ENCODE data around the gene CT45A3. TPM values are rescaled to one million over a fixed set of nuclear protein-coding genes. Genes with fewer than 3 reads are reported as not detected.
"Not testable (repeated sequence)": the region's sequence is repeated elsewhere in the genome, so short reads cannot be mapped to it uniquely, and the experiment has no call there.

CT45A3 gene
- not detected for total RNA-seq

- H3K4me3 Mint-ChIP-seq; CTCF ChIA-PET; H3K27ac Mint-ChIP-seq; H3K27me3 Mint-ChIP-seq; H3K9me3 Mint-ChIP-seq (ENCODE audit: low read depth); ATAC-seq; H3K4me1 Mint-ChIP-seq; DNase-seq; H3K36me3 Mint-ChIP-seq: not testable (repeated sequence)
These were observed at the start of gene CT45A3 for GRCh38 chrX:135768091-135768490. TSS of gene CT45A3 (minus strand) at chrX:135768191. CDS start at chrX:135764444, 3,747 bp downstream.

- H3K4me3 Mint-ChIP-seq; CTCF ChIA-PET; DNase-seq; H3K9me3 Mint-ChIP-seq (ENCODE audit: low read depth); H3K27me3 Mint-ChIP-seq; H3K4me1 Mint-ChIP-seq; ATAC-seq; H3K36me3 Mint-ChIP-seq; H3K27ac Mint-ChIP-seq: not testable (repeated sequence)
These were observed 34.7 kb upstream of the CT45A3 start, which contains the start of gene CT45A6 for GRCh38 chrX:135802687-135803086. TSS of gene CT45A6 (minus strand) at chrX:135802787. CDS start at chrX:135798993, 3,794 bp downstream.

GRCh38 chrX:135785403-135785802 is 17.4 kb upstream of the CT45A3 start, which contains the start of gene CT45A5:
TSS of gene CT45A5 (minus strand) at chrX:135785503. CDS start at chrX:135781729, 3,774 bp downstream.
- H3K27ac Mint-ChIP-seq; DNase-seq; H3K9me3 Mint-ChIP-seq (ENCODE audit: low read depth); H3K36me3 Mint-ChIP-seq; H3K27me3 Mint-ChIP-seq; H3K4me3 Mint-ChIP-seq; CTCF ChIA-PET; ATAC-seq; H3K4me1 Mint-ChIP-seq: not testable (repeated sequence)

- H3K9me3 Mint-ChIP-seq (ENCODE audit: low read depth); H3K36me3 Mint-ChIP-seq; H3K27ac Mint-ChIP-seq; H3K4me1 Mint-ChIP-seq; CTCF ChIA-PET; H3K27me3 Mint-ChIP-seq; H3K4me3 Mint-ChIP-seq; DNase-seq; ATAC-seq: not testable (repeated sequence)
These were observed 23.3 kb downstream of the CT45A3 start for GRCh38 chrX:135744739-135745138.

GRCh38 chrX:135741192-135741715 is 26.7 kb downstream of the CT45A3 start:
- H3K27me3 Mint-ChIP-seq = no peaks in the 10 kb centered on the region
- CTCF ChIA-PET = interaction anchor here (1.0 kb wide), 1 partner anchor 190 kb away, joined by 6 read pairs; no protein-coding TSS in a partner anchor
- H3K9me3 Mint-ChIP-seq (ENCODE audit: low read depth) = no peaks in the 10 kb centered on the region
- H3K27ac Mint-ChIP-seq = no peak overlapping the region
- ATAC-seq = no peak
- H3K36me3 Mint-ChIP-seq = no peaks in the 10 kb centered on the region
- DNase-seq = no peak
- H3K4me1 Mint-ChIP-seq = no peaks in the 10 kb centered on the region
- H3K4me3 Mint-ChIP-seq = no peak overlapping the region

- Mint-ChIP-seq H3K4me1 (no peaks in the 10 kb centered on the region), H3K27ac (no peak overlapping the region), H3K4me3 (no peak overlapping the region), H3K36me3 (no peaks in the 10 kb centered on the region), H3K27me3 (no peaks in the 10 kb centered on the region), H3K9me3 (ENCODE audit: low read depth) (no peaks in the 10 kb centered on the region)
- DNase-seq (peak; percentile 60), ATAC-seq (peak; percentile 80)
- CTCF ChIA-PET = interaction anchor here (1.0 kb wide), 1 partner anchor 191 kb away, joined by 6 read pairs; no protein-coding TSS in a partner anchor
These were observed 27.3 kb downstream of the CT45A3 start for GRCh38 chrX:135740681-135741149.

GRCh38 chrX:135737366-135738071 is 30.5 kb downstream of the CT45A3 start:
- CTCF ChIA-PET = no interaction called here
- no peak for DNase-seq
- H3K4me1 Mint-ChIP-seq = no peaks in the 10 kb centered on the region
- H3K9me3 Mint-ChIP-seq (ENCODE audit: low read depth) = no peaks in the 10 kb centered on the region
- no peaks in the 10 kb centered on the region for H3K36me3 Mint-ChIP-seq
- no peak overlapping the region for H3K27ac Mint-ChIP-seq
- ATAC-seq = no peak
- H3K4me3 Mint-ChIP-seq = no peak overlapping the region
- no peaks in the 10 kb centered on the region for H3K27me3 Mint-ChIP-seq

- not testable (repeated sequence) for H3K27ac Mint-ChIP-seq; H3K9me3 Mint-ChIP-seq (ENCODE audit: low read depth)
These were observed 33.3 kb downstream of the CT45A3 start for GRCh38 chrX:135734666-135735065.

GRCh38 chrX:135713795-135714194 is 54.2 kb downstream of the CT45A3 start:
- CTCF ChIA-PET = no interaction called here
- no peak overlapping the region for H3K27ac Mint-ChIP-seq
- no peaks in the 10 kb centered on the region for H3K27me3 Mint-ChIP-seq
- DNase-seq = no peak
- no peaks in the 10 kb centered on the region for H3K4me1 Mint-ChIP-seq
- H3K4me3 Mint-ChIP-seq = no peak overlapping the region
- no peak for ATAC-seq
- no peaks in the 10 kb centered on the region for H3K36me3 Mint-ChIP-seq
- no peaks in the 10 kb centered on the region for H3K9me3 Mint-ChIP-seq (ENCODE audit: low read depth)

More at GRCh38 chrX:135734666-135735065, 33.3 kb downstream of the CT45A3 start:
- H3K4me1 Mint-ChIP-seq, H3K27me3 Mint-ChIP-seq, CTCF ChIA-PET, ATAC-seq, DNase-seq, H3K36me3 Mint-ChIP-seq, H3K4me3 Mint-ChIP-seq: not testable (repeated sequence)

GRCh38 chrX:135713183-135713689 is 54.8 kb downstream of the CT45A3 start, which contains the start of gene CT45A1:
TSS of gene CT45A1 (plus strand) at chrX:135713639. CDS start at chrX:135718941, 5,302 bp downstream.
- H3K27ac Mint-ChIP-seq; H3K27me3 Mint-ChIP-seq; H3K36me3 Mint-ChIP-seq; H3K4me1 Mint-ChIP-seq; CTCF ChIA-PET; H3K4me3 Mint-ChIP-seq; ATAC-seq; DNase-seq; H3K9me3 Mint-ChIP-seq (ENCODE audit: low read depth): not testable (repeated sequence)

Other genes with a start within 250 kb of the CT45A3 start
- 10 to 100 TPM; 20.3 to 22.8 TPM for gene INTS6L, start 247.5 kb downstream of the CT45A3 start, total RNA-seq
- gene CT45A1, start 54.6 kb downstream of the CT45A3 start, total RNA-seq = not detected
- gene CT45A5, start 17.3 kb upstream of the CT45A3 start, total RNA-seq = not detected
- not detected for gene CT45A6, start 34.6 kb upstream of the CT45A3 start, total RNA-seq
- not detected for gene CT45A2, start 51.8 kb upstream of the CT45A3 start, total RNA-seq
- not detected for gene CT45A7, start 69.1 kb upstream of the CT45A3 start, total RNA-seq
- not detected for gene CT45A8, start 86.3 kb upstream of the CT45A3 start, total RNA-seq
- not detected for gene CT45A9, start 103.6 kb upstream of the CT45A3 start, total RNA-seq
- gene CT45A10, start 125.3 kb upstream of the CT45A3 start, total RNA-seq = not detected
- not detected for gene SAGE1, start 125.5 kb upstream of the CT45A3 start, total RNA-seq
- gene MMGT1, start 205.8 kb upstream of the CT45A3 start, total RNA-seq = 10 to 100 TPM; 11.6 to 17.4 TPM
- gene SLC9A6, start 217.2 kb upstream of the CT45A3 start, total RNA-seq = 10 to 100 TPM; 14.5 to 15.7 TPM

Data from activated CD8-positive, alpha-beta memory T cell treated with anti-CD3 and anti-CD28 coated beads, Interleukin-2, amount 10 ng/mL, durations not matched to agents 7 days and 5 days (primary cell).